HCT116 (cell line): ENCODE results near the gene TSPYL2. TPM values are rescaled to one million over a fixed set of nuclear protein-coding genes. Genes with fewer than 3 reads are reported as not detected.
A peak's percentile ranks its signal among the peaks of the same experiment; 100 is the strongest.

Experiments
- ATAC-seq: fragments of 200-7000 bp; cut with Tn5 transposase; 2 replicates; pipeline ENCODE4 v1.9.1; 2020; ENCODE audit warnings: mild to moderate bottlenecking, moderate library complexity
- BruUV-seq: library from RNA; stranded (reverse); fragments of 400-500 nt; replicated peaks from 2 replicates; lab custom pipeline; 2021; lab: Mats Ljungman, UMichigan
- CTCF ChIA-PET: fragments of 300-600 bp; sonication (Branson Sonifier 250); formaldehyde crosslinking; loops from one replicate; lab custom pipeline; 2021; ENCODE audit warnings: antibody characterized with exemption; lab: Charles Lee
- POLR2A ChIA-PET: fragments of 300-600, 350-600 bp; sonication (Branson Sonifier 250); formaldehyde crosslinking; loops from one replicate; lab custom pipeline; 2021; ENCODE audit warnings: antibody characterized with exemption; lab: Charles Lee
- RAD21 ChIA-PET, 2 experiments: fragments of 300-600 bp; sonication (Branson Sonifier 250); formaldehyde crosslinking; loops; one replicate each; lab custom pipeline; 2023; ENCODE audit warnings: low total read pairs in 2 of 2; ENCODE audit not compliant: uncharacterized antibody in 2 of 2, unreplicated experiment in 2 of 2, low non-redundant PET in 1 of 2; lab: Charles Lee
- DNase-seq: peaks from one replicate; pipeline ENCODE4 v3.0.0-alpha.2; 2010; ENCODE audit warnings: low read depth, low spot score
- H2AFZ ChIP-seq: fragments of 200-600 bp; shearing (Covaris generic), sonication (generic); 2 replicates; pipeline ENCODE4 v1.6.1; 2017; ENCODE audit warnings: low read depth, mixed run types, mixed read lengths, antibody characterized with exemption, low read length; ENCODE audit not compliant: poor library complexity, severe bottlenecking
- H3K27ac ChIP-seq: 2 replicates; pipeline ENCODE4 v1.5.1; 2012; ENCODE audit warnings: low read depth, low read length
- H3K27me3 ChIP-seq: fragments of 200-600 bp; sonication (generic); 2 replicates; pipeline ENCODE4 v1.6.1; 2016; ENCODE audit warnings: mixed run types, low read length, mixed read lengths; ENCODE audit not compliant: insufficient read depth
- H3K36me3 ChIP-seq, 2 experiments: fragments of 200-500 bp in 1 of 2; fragments of 200-600 bp in 1 of 2; sonication (Bioruptor generic) in 1 of 2; sonication (generic) in 1 of 2; 2 replicates each; pipeline versions ENCODE4 v1.5.1 to v1.6.1; 2014 to 2016; ENCODE audit warnings: low read length in 2 of 2, inconsistent platforms in 1 of 2, mixed read lengths in 1 of 2, mixed run types in 1 of 2; ENCODE audit not compliant: insufficient read depth in 2 of 2, control insufficient read depth in 1 of 2
- H3K4me1 ChIP-seq, 2 experiments: fragments of 200-600 bp in 1 of 2; sonication (generic) in 1 of 2; 2 replicates each; pipeline versions ENCODE4 v1.5.1 to v1.6.1; 2012 to 2017; ENCODE audit warnings: low read length in 2 of 2, inconsistent platforms in 1 of 2, mild to moderate bottlenecking in 1 of 2, mixed read lengths in 1 of 2, mixed run types in 1 of 2, moderate library complexity in 1 of 2; ENCODE audit not compliant: insufficient read depth in 2 of 2, control insufficient read depth in 1 of 2
- H3K4me2 ChIP-seq: fragments of 200-600 bp; sonication (generic); 2 replicates; pipeline ENCODE4 v1.6.1; 2017; ENCODE audit warnings: mixed run types, low read length, mixed read lengths
- H3K4me3 ChIP-seq, 2 experiments: fragments of 200-600 bp in 1 of 2; sonication (generic) in 1 of 2; replicated peaks in 1 of 2; 2 replicates each; pipeline ENCODE4 v1.5.1; 2011 to 2016; ENCODE audit warnings: low read length in 2 of 2, control low read depth in 1 of 2, low read depth in 1 of 2, mild to moderate bottlenecking in 1 of 2, mixed read lengths in 1 of 2, mixed run types in 1 of 2
- H3K79me2 ChIP-seq: fragments of 200-600 bp; sonication (generic); 2 replicates; pipeline ENCODE4 v1.6.1; 2017; ENCODE audit warnings: mild to moderate bottlenecking, mixed run types, low read length, moderate library complexity, mixed read lengths; ENCODE audit not compliant: insufficient read depth
- H3K9ac ChIP-seq: fragments of 200-600 bp; sonication (generic); 2 replicates; pipeline ENCODE4 v1.6.1; 2016; ENCODE audit warnings: low read length, mixed read lengths
- H3K9me2 ChIP-seq: fragments of 200-600 bp; sonication (generic), shearing (Covaris generic); 2 replicates; pipeline ENCODE4 v1.6.1; 2017; ENCODE audit warnings: mixed run types, mild to moderate bottlenecking, moderate library complexity; ENCODE audit not compliant: insufficient read depth
- H3K9me3 ChIP-seq, 2 experiments: fragments of 200-500 bp in 1 of 2; fragments of 200-600 bp in 1 of 2; sonication (Bioruptor generic) in 1 of 2; sonication (generic) in 1 of 2; 2 replicates each; pipeline ENCODE4 v1.6.1; 2014 to 2017; ENCODE audit warnings: low read length in 2 of 2, mixed read lengths in 2 of 2, inconsistent platforms in 1 of 2, low read depth in 1 of 2, mild to moderate bottlenecking in 1 of 2, mixed run types in 1 of 2, moderate library complexity in 1 of 2; ENCODE audit not compliant: control insufficient read depth in 1 of 2, insufficient read depth in 1 of 2
- H4K20me1 ChIP-seq: fragments of 200-600 bp; sonication (generic), shearing (Covaris generic); 2 replicates; pipeline ENCODE4 v1.6.1; 2017; ENCODE audit warnings: mixed run types, mild to moderate bottlenecking, moderate library complexity; ENCODE audit not compliant: insufficient read depth
- CEBPB ChIP-seq: IDR thresholded peaks from 2 replicates; pipeline ENCODE4 v1.6.1; 2012; ENCODE audit warnings: low read depth
- POLR2AphosphoS5 ChIP-seq: IDR thresholded peaks from 2 replicates; pipeline ENCODE4 v1.6.1; 2011; ENCODE audit warnings: mild to moderate bottlenecking, low read depth, low read length, moderate library complexity
- SIN3A ChIP-seq: IDR thresholded peaks from 2 replicates; pipeline ENCODE4 v1.6.1; 2012; ENCODE audit warnings: low read depth
- TCF7L2 ChIP-seq: IDR thresholded peaks from 2 replicates; pipeline ENCODE4 v1.7.0; 2011; ENCODE audit warnings: borderline replicate concordance, inconsistent platforms; ENCODE audit not compliant: insufficient read depth, insufficient read length; ENCODE audit errors: extremely low read depth
- ZFX ChIP-seq: fragments of 450-650 bp; IDR thresholded peaks from 2 replicates; pipeline ENCODE4 v1.6.1; 2017
- intact Hi-C: fragments of 100-400 bp; cut with micrococcal nuclease; formaldehyde crosslinking; loops from 2 replicates; pipeline ENCODE4 v1.10.0; 2022
- total RNA-seq: library from RNA; stranded (reverse); gene quantifications from one replicate; pipeline ENCODE4 v1.2.1, GENCODE V29; 2021; ENCODE audit not compliant: unreplicated experiment

Gene TSPYL2
- total RNA-seq, 1 experiment from 2014 or later: 19.2 TPM

GRCh38 chrX:53093748-53094581 is 11.8 kb downstream of the TSPYL2 start, which contains the start of gene KANTR:
Gene KANTR, plus strand, starts transcription at chrX:53094142. Its CDS starts 30,131 bp downstream, at chrX:53124273.
- POLR2A ChIA-PET: interaction anchor here (2.0 kb wide), 1 partner anchor 12 kb away, joined by 8 read pairs; the partner anchor contains the start of gene TSPYL2
- DNase-seq: peak; percentile 90
- Histone ChIP-seq H3K79me2 (peaks cover 6% of the 10 kb centered on the region; the same call in 1 of the 2 replicates), H4K20me1 (no peaks in the 10 kb centered on the region)
- TF ChIP-seq POLR2AphosphoS5 (peak; percentile 49), TCF7L2 (peak; percentile 7), SIN3A (no peak), ZFX (peak; percentile 36)
- TF ChIP-seq, all 23 proteins: peak for 3
- RAD21 ChIA-PET: no interaction called here
- peak within 1 kb of the TSS; percentile 70 for H3K9ac ChIP-seq
- intact Hi-C loops: loop anchor here (1.0 kb wide), 1 partner anchor 23 kb away; no protein-coding TSS in a partner anchor
- H3K36me3 ChIP-seq: no peaks in the 10 kb centered on the region
- no peaks in the 10 kb centered on the region for H3K9me2 ChIP-seq
- peak within 1 kb of the TSS; percentile 84 for H3K4me2 ChIP-seq
- CTCF ChIA-PET: no interaction called here
- BruUV-seq: no TSS peak
- H3K27me3 ChIP-seq: no peaks in the 10 kb centered on the region
- peak; percentile 88 for ATAC-seq
- peak within 1 kb of the TSS; percentile 54 for H2AFZ ChIP-seq
- peaks cover 3 to 21% of the 10 kb centered on the region in 2 experiments; a peak in 3 of 4 replicates for H3K4me1 ChIP-seq
- peak within 1 kb of the TSS; percentile 80 for H3K27ac ChIP-seq
- peak within 1 kb of the TSS; percentile 67 to 75 for H3K4me3 ChIP-seq
- no peaks in the 10 kb centered on the region for H3K9me3 ChIP-seq

DNA sequence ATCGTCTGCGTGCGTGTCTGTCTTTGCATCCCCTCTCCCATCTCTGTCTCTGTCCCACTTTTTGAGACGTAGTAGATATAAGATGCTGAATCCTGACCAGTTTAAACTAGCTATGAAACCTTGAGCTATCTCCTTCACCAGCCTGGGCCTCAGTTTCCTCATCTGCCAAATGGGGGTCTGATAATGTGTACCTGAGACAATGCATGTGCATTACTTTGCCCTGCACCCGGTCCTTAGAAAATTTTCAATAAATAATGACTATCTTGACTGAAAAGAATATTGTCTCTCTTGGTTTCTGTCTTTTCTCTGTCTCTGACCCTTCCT is 12.4 kb downstream of the TSPYL2 start:
- TF ChIP-seq CEBPB (no peak), POLR2AphosphoS5 (no peak)
- Histone ChIP-seq H2AFZ (peak overlapping the region; percentile 54), H3K4me3 (peak overlapping the region; percentile 67 to 75), H3K4me2 (peak overlapping the region; percentile 84), H3K27me3 (no peaks in the 10 kb centered on the region), H3K4me1 (peaks cover 3 to 21% of the 10 kb centered on the region in 2 experiments; a peak in 3 of 4 replicates), H3K9me2 (no peaks in the 10 kb centered on the region), H3K27ac (peak overlapping the region; percentile 80), H4K20me1 (no peaks in the 10 kb centered on the region), H3K36me3 (no peaks in the 10 kb centered on the region), H3K79me2 (peaks cover 6% of the 10 kb centered on the region; the same call in 1 of the 2 replicates), H3K9me3 (no peaks in the 10 kb centered on the region), H3K9ac (peak overlapping the region; percentile 70)
- intact Hi-C loops: no loop called here
- ChIA-PET CTCF (no interaction called here), POLR2A (interaction anchor here (2.0 kb wide), 1 partner anchor 13 kb away, joined by 8 read pairs; the partner anchor contains the start of gene TSPYL2), RAD21 (no interaction called here)
- TSS peak; percentile 70 for BruUV-seq
- ATAC-seq (no peak), DNase-seq (no peak)
